Stimulated activated CD8-positive, alpha-beta memory T cell treated with anti-CD3 and anti-CD28 coated beads, Interleukin-4, amount 100 ng/mL, for 24 hours (primary cell): ENCODE measurements around the gene LYZL1.
"Not testable (repeated sequence)": the region's sequence is repeated elsewhere in the genome, so short reads cannot be mapped to it uniquely, and the experiment has no call there.

ENCODE experiments used
- DNase-seq: peaks from one replicate; pipeline ENCODE4 v3.0.0-alpha.2; 2020; ENCODE audit warnings: low read depth

Gene LYZL1

GRCh38 chr10:29308142-29308541 lies 19.3 kb downstream of the LYZL1 start:
- DNase-seq = not testable (repeated sequence)

- no peak for DNase-seq
These were observed 20.6 kb downstream of the LYZL1 start for GRCh38 chr10:29309465-29309864.

DNA sequence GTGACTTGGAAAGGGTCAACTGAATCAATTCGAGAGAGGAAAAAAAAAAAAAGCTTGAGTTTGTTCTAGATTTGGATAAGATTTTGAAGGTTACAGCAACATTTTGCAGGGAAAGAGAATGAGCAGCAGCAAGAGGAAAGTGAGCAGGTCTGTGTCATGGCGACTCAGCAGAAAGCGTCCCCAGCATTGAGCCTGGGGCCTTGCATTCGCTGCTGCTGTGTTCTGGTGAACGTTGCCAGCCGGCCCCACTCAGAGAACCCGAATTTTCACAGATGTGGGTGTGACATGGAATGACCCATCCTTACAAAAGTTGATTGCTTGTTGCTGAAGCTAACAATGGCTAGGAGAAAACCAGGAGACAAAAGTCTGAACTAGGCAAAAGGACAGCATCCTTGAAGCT lies 21.6 kb downstream of the LYZL1 start:
- DNase-seq = not testable (repeated sequence)

DNA sequence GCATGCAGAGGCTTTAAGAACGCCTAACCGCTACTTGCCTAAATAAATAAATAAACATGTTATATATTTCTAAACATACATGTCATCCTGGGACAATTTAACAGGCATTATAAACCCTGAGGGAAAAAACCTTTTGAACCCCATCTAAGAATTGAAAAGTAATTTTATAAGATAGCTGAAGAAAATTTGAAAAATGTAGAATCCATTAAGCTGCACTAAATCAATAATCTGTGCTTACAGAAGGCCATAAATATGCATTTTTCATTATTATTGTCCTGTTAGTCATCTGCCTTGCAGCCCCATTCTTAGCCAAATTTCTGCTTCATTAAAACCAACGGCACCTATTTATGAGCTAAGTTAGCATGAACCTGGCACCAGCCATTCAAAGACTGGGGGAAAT lies 24.2 kb downstream of the LYZL1 start:
- DNase-seq = no peak

DNA sequence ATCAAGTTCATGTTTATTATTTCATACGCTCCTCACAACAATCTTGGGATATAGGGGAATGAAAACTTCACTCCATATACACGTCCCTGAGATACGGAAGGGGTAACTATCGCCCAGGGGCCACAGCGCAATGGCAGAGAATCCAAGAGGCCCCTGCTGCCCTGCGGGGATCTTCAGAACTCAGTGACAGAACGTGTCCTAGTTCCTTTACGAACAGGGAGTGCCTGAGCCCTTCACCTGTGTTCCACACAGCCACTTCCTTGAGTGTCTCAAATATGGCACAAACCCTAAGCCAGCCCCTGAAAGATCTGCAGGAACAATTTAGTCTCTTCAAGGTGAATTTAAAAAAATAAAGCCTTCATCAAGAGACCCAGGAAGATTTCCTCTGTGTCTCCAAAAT lies 25.9 kb downstream of the LYZL1 start:
- no peak for DNase-seq

DNA sequence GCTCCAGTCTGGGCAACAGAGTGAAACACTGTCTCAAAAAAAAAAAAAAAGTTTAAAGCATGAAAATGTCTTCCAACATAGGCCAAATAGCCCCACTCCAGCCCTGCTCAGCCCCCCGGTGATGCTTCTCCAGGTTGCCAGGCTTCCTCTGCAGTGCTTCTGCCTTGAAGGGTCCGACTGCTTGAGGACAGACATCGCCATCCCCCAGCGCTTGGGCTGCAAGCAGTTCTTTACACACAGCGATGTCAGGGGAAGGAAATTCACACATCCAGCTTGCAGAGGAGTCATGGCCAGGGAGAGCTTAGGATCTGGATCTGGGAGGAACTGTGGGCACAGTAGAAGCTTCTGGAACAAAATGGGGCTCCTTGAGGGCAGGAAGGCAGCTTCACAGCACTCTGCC lies 26.9 kb downstream of the LYZL1 start:
- no peak for DNase-seq

- no peak for DNase-seq
These were observed 27.6 kb downstream of the LYZL1 start for GRCh38 chr10:29316308-29317026.

- no peak for DNase-seq
These were observed 28.2 kb downstream of the LYZL1 start for GRCh38 chr10:29317027-29317420.

GRCh38 chr10:29317423-29318021 lies 28.7 kb downstream of the LYZL1 start:
- DNase-seq = no peak

DNA sequence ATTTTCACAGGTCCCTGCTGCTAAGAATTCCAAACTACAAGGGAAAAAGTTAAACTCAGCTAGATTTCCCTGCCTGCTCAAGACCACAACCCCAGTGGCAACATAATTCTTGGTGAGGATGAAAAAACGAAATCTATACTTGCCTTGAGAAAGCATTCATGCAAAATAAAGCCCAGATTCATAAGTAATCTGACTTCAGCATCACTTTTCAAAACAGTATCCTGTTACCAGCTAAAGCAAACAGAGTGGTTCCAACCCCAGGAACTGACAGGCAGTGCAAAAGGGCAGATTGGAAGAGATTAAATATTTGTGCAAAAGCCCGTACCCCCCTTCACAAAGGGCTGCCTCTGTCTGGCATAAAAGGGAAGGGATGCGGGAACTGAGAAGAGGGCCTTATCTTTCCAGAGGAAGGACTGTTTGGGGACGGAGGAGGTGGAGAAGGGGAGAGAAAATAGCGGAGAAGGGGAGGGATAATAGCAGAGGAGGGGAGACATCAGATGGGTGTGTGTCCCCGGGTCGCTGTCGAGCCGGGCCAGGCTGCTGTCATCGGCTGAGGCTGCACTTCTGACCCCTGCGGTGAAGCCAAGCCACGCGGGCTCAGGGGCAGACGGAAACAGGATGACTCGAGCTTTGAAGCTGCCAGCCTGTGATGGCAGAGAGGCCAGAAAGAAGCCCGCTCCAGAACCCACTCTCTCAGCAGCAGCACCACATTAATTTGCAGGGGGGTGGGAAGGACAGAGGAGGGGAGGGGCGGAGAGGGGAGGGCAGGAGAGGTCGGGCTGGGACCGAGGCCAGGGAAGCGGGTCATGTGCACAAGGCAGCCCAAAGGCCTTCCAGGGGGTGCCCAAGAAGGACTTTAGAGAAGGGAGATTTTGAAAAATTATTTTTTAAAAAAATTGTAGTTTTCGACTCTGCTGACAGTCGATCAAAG lies 29.5 kb downstream of the LYZL1 start:
- not testable (repeated sequence) for DNase-seq

GRCh38 chr10:29319205-29319781 lies 30.4 kb downstream of the LYZL1 start:
- DNase-seq = no peak

GRCh38 chr10:29320680-29321121 lies 31.8 kb downstream of the LYZL1 start:
- not testable (repeated sequence) for DNase-seq

- no peak for DNase-seq
These were observed 32.8 kb downstream of the LYZL1 start for GRCh38 chr10:29321656-29322055.

GRCh38 chr10:29322918-29323317 lies 34.0 kb downstream of the LYZL1 start:
- DNase-seq = no peak

DNA sequence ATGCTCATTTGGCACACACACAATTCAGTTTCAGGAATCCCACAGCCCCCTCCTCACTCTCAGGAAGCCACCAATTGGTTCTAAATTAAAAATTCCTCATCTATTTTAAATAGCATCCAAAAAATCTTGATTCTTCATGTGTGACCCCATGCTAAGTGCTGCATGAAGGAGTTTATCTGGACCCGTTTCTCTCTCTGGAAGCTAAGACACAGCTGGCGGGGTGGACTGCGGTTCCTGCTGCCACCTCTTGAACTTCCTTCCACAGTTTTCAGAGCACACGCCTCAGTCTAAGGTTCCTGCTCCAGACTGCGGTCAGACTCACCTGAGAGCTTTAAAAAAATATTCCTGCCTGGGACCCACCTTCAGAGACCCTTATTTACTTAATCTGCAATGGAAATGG lies 34.5 kb downstream of the LYZL1 start:
- no peak for DNase-seq

DNA sequence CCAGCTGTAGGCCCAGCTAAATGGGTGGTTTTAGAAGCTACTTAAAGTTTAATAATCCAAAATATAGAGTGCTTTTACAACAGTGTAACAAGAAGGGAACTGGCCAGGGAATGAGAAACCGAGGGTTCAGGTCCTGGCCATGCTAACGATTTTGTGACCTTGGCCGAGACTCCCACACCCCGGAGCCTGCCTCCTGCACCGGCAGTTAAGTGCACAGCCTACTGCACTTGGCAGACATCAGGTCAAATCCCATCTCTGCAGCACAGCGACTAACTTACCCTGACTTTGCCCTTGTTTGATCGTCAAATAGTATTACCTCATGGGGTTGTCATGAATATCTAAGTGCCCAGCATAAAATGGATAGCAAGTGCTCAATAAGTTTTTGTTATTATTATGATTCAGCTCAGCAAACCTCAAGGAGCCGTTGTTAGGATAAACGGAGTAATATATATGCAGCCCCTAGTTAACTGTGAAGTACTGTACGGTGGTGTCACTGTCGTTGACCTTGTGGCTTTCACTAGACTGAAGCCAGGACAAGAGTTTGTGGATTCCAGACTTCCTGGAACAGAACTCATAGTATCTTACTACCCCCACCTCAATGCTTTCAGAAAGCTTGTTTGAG lies 35.5 kb downstream of the LYZL1 start:
- no peak for DNase-seq

DNA sequence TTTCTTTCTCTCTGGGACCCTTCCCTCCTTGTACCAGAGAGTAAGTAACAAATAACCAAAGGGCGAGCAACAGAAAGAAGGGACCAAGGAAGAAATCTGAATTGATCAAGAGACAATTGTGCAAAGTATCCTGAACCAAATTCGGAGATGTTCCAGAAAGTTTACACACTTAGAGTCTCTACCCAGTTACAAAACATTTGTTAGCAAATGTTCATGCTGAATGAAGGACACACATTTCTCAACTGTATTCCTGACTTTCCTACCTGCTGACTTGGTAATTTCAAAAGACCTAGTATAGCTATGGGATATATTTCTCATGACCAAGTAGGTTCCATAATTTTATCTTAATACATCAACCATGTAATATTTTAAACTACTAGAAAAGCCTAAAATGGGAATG lies 37.4 kb downstream of the LYZL1 start:
- DNase-seq = no peak

GRCh38 chr10:29326886-29327745 lies 38.2 kb downstream of the LYZL1 start:
- no peak for DNase-seq

DNA sequence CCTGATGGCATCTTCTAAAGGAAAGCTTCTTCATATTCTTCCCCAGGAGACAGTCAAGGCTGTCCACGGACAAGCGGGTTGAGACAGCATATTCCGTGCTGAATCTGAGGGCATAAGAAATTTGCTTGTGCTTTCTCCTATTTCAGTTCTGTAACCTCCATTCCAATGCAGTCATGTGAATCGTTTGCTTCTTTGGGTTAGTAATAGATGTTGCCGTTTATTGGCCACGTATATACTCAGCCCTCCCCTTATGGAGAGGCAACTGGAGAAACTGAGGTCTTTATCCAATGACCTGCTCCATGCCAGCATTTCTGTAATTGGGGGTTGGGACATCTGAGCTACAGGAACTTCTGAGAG lies 38.9 kb downstream of the LYZL1 start:
- DNase-seq = no peak

DNA sequence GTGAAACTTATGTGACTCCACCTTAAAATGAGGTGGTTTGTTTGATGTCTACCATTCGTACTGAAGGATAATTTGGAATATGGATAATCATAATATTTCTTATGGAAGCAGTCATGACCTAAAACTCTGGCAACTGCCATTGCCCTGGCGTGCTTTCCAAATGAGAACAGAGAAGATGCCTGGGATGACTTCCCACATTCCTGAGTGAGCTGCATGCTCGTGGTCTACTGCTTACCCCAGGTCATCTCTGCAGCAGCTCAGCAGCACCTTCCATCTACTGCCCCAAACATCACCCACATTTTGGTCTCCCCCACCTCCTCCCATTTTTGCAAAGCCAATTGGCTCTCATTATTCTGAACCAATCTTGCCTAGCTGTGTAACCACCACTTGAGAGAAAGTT lies 40.1 kb downstream of the LYZL1 start:
- DNase-seq = no peak

DNA sequence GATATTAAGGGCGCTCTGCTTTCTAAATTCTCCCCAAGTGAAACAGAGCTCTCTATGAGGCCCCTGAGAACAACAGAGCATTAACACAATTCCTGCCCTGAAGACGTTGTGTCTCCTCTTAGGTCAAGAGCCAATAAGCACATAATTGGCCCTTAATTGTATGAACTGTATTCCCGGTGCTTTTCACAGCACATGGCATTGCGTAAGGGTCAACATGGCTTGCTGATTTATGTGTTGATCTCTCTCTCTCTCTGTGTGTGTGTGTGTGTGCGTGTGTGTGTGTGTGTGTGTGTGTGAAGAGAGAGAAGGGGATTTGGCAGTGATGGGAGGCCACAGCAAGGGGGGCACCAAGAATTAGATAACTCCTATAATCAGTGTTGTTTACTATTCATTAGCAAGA lies 40.5 kb downstream of the LYZL1 start:
- DNase-seq = no peak
